ENCODE results near the gene FAM161B. TPM values are rescaled to one million over a fixed set of nuclear protein-coding genes. Genes with fewer than 3 reads are reported as not detected.

Gene FAM161B
- total RNA-seq, 1 donor from 2014 or later: 0.83 TPM

DNA sequence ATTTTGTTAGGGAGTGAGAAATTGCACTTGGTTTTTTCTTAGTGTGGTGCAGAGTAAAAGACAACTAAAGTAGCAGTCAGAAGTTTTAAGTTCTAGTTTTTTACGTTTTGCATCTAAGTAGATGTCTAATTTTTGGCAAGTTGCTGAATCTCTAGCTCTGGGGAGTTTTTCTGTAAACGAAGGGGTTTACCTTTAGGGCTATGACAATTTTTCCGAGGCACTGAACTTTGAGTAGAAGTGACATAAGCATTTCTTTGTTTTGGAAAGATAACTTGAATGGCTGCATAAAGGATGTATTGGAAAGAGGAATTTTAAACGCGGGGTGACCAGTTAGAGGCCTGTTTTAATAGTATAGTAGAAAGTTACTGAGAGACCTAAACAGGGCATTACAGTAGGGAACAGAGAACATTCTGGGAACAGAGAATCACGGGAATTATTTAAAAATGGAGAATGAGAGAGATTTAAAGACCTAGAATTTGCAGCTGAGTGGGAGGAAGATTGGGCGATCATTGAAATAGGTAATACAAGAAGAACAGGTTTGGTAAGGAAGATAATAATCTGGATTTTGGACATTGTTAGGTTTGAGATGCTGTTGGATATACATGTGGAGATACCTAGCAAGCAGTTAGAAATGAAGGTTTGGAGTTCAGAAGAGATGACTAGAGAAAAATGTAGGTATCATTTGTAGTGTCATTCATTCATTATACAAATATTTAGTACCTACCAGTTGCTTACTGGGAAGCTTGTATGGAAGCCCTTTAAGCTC, 62.0 kb downstream of the FAM161B start:
- H3K4me1 Mint-ChIP-seq (ENCODE audit: low read depth): peaks cover 58% of the 10 kb centered on the region

GRCh38 chr14:73887318-73887616, 62.6 kb downstream of the FAM161B start:
- Mint-ChIP-seq H3K4me1 (ENCODE audit: low read depth) (peaks cover 58% of the 10 kb centered on the region), H3K9me3 (no peaks in the 10 kb centered on the region), H3K27ac (peak overlapping the region; percentile 98), H3K4me3 (peak overlapping the region; percentile 93), H3K36me3 (ENCODE audit: low read depth) (peaks cover 17% of the 10 kb centered on the region), H3K27me3 (ENCODE audit: insufficient read depth) (no peaks in the 10 kb centered on the region)
- DNase-seq (ENCODE audit: low spot score): no peak
- intact Hi-C loops (cut with micrococcal nuclease): loop anchor here (1.0 to 5.0 kb wide), 5 partner anchors 131 to 320 kb away; partner anchors contain the start of genes ACOT2 and DNAL1

More for the DNA sequence above, 62.0 kb downstream of the FAM161B start:
- peak overlapping the region; percentile 98 for H3K27ac Mint-ChIP-seq
- intact Hi-C loops (cut with micrococcal nuclease): loop anchor here (1.0 to 5.0 kb wide), 5 partner anchors 130 to 321 kb away; partner anchors contain the start of genes ACOT2 and DNAL1
- no peaks in the 10 kb centered on the region for H3K27me3 Mint-ChIP-seq (ENCODE audit: insufficient read depth)
- no peak for DNase-seq (ENCODE audit: low spot score)
- H3K9me3 Mint-ChIP-seq: no peaks in the 10 kb centered on the region
- peaks cover 17% of the 10 kb centered on the region for H3K36me3 Mint-ChIP-seq (ENCODE audit: low read depth)
- H3K4me3 Mint-ChIP-seq: peak overlapping the region; percentile 93

DNA sequence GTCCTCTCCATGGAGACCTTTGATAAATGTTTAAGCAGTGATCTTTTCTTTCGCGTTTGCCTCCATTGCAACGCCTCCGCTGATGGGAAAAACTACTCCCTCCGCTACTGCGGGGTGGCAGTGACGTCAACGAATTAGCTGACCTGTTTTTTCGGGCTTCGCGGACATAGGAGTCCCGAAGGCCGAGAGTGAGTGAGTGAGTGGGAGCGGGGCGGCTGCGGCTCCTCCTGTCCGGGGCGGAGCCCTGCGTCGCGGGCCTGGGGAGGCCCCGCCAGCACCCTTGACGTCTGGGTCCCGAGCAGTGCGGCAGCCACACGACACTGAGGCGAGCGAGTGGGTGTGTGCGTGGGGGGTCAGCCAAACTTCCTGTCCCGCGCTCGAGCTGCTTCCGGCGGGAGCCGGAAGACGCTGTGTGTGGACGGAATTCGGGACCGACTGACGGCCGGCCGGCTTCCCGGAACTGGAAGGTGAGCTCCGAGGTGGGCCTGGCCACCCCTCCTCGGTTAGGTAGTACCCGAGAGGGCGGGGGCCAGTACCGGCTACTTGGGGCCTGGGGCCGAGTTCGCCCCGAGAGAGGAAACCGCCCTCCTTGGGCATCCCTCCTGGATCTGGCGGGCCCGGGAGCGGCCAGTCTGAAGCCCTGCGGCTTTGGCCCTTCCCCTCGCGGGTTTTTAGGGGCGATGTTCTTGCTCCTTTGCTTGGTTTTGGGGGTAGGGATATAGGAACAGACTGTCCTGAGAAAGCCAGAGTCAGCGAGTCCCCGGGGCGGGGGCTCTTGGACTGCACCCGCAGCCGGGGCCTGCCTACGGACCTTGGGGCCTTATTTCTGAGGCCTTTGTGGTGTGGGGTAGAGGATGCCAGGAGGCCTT, 63.2 kb downstream of the FAM161B start, which contains the start of gene ZNF410:
ZNF410 (plus strand) TSS at position 411 of the 869 bp plus-strand sequence. CDS start 5,317 bp downstream, outside the sequence.
- peak; percentile 85 for DNase-seq (ENCODE audit: low spot score)
- Mint-ChIP-seq H3K4me1 (ENCODE audit: low read depth) (peaks cover 54% of the 10 kb centered on the region), H3K4me3 (peak within 1 kb of the TSS; percentile 93), H3K27ac (peak within 1 kb of the TSS; percentile 98), H3K27me3 (ENCODE audit: insufficient read depth) (no peaks in the 10 kb centered on the region), H3K36me3 (ENCODE audit: low read depth) (peaks cover 13% of the 10 kb centered on the region), H3K9me3 (no peaks in the 10 kb centered on the region)
- intact Hi-C loops (cut with micrococcal nuclease): loop anchor here (1.0 to 5.0 kb wide), 14 partner anchors 34 to 859 kb away; partner anchors contain the start of genes ACOT2, ALDH6A1, COQ6 and DNAL1

- intact Hi-C loops (cut with micrococcal nuclease): loop anchor here (5.0 kb wide), 2 partner anchors 142 to 317 kb away; partner anchors contain the start of gene ACOT2
- Mint-ChIP-seq H3K4me3 (peak overlapping the region; percentile 93), H3K27ac (peak overlapping the region; percentile 42), H3K36me3 (ENCODE audit: low read depth) (peaks cover 11% of the 10 kb centered on the region), H3K27me3 (ENCODE audit: insufficient read depth) (no peaks in the 10 kb centered on the region), H3K4me1 (ENCODE audit: low read depth) (peaks cover 42% of the 10 kb centered on the region), H3K9me3 (no peaks in the 10 kb centered on the region)
- no peak for DNase-seq (ENCODE audit: low spot score)
Observed at GRCh38 chr14:73884438-73885190, 65.3 kb downstream of the FAM161B start.

Other genes starting within 250 kb of the FAM161B start
- gene PNMA1, start 235.7 kb downstream of the FAM161B start, total RNA-seq: 29.7 and 30.6 TPM in 2 replicates
- gene PTGR2, start 98.3 kb downstream of the FAM161B start, total RNA-seq: 1.2 and 2.0 TPM in 2 replicates
- 70.1 and 71.8 TPM in 2 replicates for gene ZNF410, start 63.2 kb downstream of the FAM161B start, total RNA-seq
- 17.9 and 19.2 TPM in 2 replicates for gene COQ6, start 208 bp upstream of the FAM161B start, total RNA-seq
- 10.7 and 12.2 TPM in 2 replicates for gene ENTPD5, start 69.2 kb upstream of the FAM161B start, total RNA-seq
- 0.51 and 0.88 TPM in 2 replicates for gene BBOF1, start 69.3 kb upstream of the FAM161B start, total RNA-seq
- gene ALDH6A1, start 134.4 kb upstream of the FAM161B start, total RNA-seq: 10.8 and 11.0 TPM in 2 replicates
- gene LIN52, start 134.9 kb upstream of the FAM161B start, total RNA-seq: 15.9 and 17.2 TPM in 2 replicates

Data from activated T-helper 1 cell treated with anti-CD3 and anti-CD28 coated beads, Interleukin-12 subunit alpha, Interleukin-12 subunit beta, Interleukin-2, Interleukin-4 antibody, amounts not matched to agents 30 ng/mL and 10 ng/mL and 1 ng/mL, durations not matched to agents 14 hours and 24 hours and 36 hours (primary cell).